Activated CD4-positive, CD25-positive, alpha-beta regulatory T cell treated with anti-CD3 and anti-CD28 coated beads, Interleukin-2, amount 50 U/mL, for 72 hours (primary cell): ENCODE data around the gene POLR3H.

ENCODE experiments used
- DNase-seq: peaks from one replicate; pipeline ENCODE4 v3.0.0; 2021

The POLR3H gene

GRCh38 chr22:41512421-41513194 is 31.7 kb downstream of the POLR3H start:
- no peak for DNase-seq

- no peak for DNase-seq
These were observed 32.7 kb downstream of the POLR3H start for GRCh38 chr22:41511521-41511968.

GRCh38 chr22:41508770-41509170 is 35.5 kb downstream of the POLR3H start:
- no peak for DNase-seq

GRCh38 chr22:41507330-41508063 is 36.8 kb downstream of the POLR3H start:
- no peak for DNase-seq

GRCh38 chr22:41505511-41506220 is 38.6 kb downstream of the POLR3H start:
- DNase-seq: no peak

GRCh38 chr22:41504816-41505215 is 39.5 kb downstream of the POLR3H start:
- no peak for DNase-seq

- DNase-seq: no peak
These were observed 39.9 kb downstream of the POLR3H start for GRCh38 chr22:41504397-41504796.

GRCh38 chr22:41501209-41501608 is 43.1 kb downstream of the POLR3H start:
- DNase-seq: no peak

- DNase-seq: no peak
These were observed 44.0 kb downstream of the POLR3H start for GRCh38 chr22:41500303-41500702.

GRCh38 chr22:41499624-41500280 is 44.5 kb downstream of the POLR3H start:
- DNase-seq: no peak

GRCh38 chr22:41498303-41498835 is 45.9 kb downstream of the POLR3H start:
- DNase-seq: no peak

- no peak for DNase-seq
These were observed 52.7 kb downstream of the POLR3H start for GRCh38 chr22:41491374-41492100.

GRCh38 chr22:41488596-41489385 is 55.5 kb downstream of the POLR3H start:
- no peak for DNase-seq

GRCh38 chr22:41488076-41488475 is 56.2 kb downstream of the POLR3H start:
- DNase-seq: no peak

- no peak for DNase-seq
These were observed 57.0 kb downstream of the POLR3H start for GRCh38 chr22:41487037-41487935.

GRCh38 chr22:41485033-41485432 is 59.2 kb downstream of the POLR3H start:
- DNase-seq: no peak

GRCh38 chr22:41482319-41482935 is 61.8 kb downstream of the POLR3H start:
- DNase-seq: no peak

- DNase-seq: no peak
These were observed 62.3 kb downstream of the POLR3H start for GRCh38 chr22:41481925-41482318.

- no peak for DNase-seq
These were observed 63.0 kb downstream of the POLR3H start for GRCh38 chr22:41481131-41481830.
